SK-N-SH (cell line): Measurements from ENCODE around the gene PPM1A.

Experiments used
- CTCF ChIP-seq: fragments of 200-600 bp; sonication (generic); IDR thresholded peaks from 2 replicates; pipeline ENCODE4 v1.6.1; 2017; ENCODE audit warnings: antibody characterized with exemption, mild to moderate bottlenecking, moderate library complexity
- GABPA ChIP-seq: IDR thresholded peaks from 2 replicates; pipeline ENCODE4 v1.4.0; 2012; ENCODE audit warnings: low read depth, mild to moderate bottlenecking
- GATA2 ChIP-seq: sonication (generic); formaldehyde crosslinking; IDR thresholded peaks from 2 replicates; pipeline ENCODE4 v1.5.0; 2020; ENCODE audit warnings: mild to moderate bottlenecking, missing genetic modification reagents
- NFIC ChIP-seq: IDR thresholded peaks from 2 replicates; pipeline ENCODE4 v1.4.0; 2012; ENCODE audit warnings: borderline replicate concordance
- POLR2AphosphoS5 ChIP-seq: IDR thresholded peaks from 2 replicates; pipeline ENCODE4 v1.6.1; 2012; ENCODE audit warnings: low read depth, low read length
- RFX5 ChIP-seq: IDR thresholded peaks from 2 replicates; pipeline ENCODE4 v1.6.1; 2012; ENCODE audit warnings: mild to moderate bottlenecking, improper control_type of control experiment, low read length
- TAF1 ChIP-seq: IDR thresholded peaks from 2 replicates; pipeline ENCODE4 v1.6.1; 2012; ENCODE audit warnings: low read depth, mild to moderate bottlenecking, low read length, moderate library complexity, borderline replicate concordance
- TEAD4 ChIP-seq: IDR thresholded peaks from 2 replicates; pipeline ENCODE4 v1.4.0; 2012; ENCODE audit warnings: mild to moderate bottlenecking, borderline replicate concordance; ENCODE audit not compliant: insufficient read depth
- USF2 ChIP-seq: fragments of 150-350 bp; IDR thresholded peaks from 2 replicates; pipeline ENCODE4 v1.6.1; 2017; ENCODE audit warnings: antibody characterized with exemption, low read length, low read depth, borderline replicate concordance

GRCh38 chr14:60304509-60304908 is 55.5 kb downstream of the PPM1A start:
- TF ChIP-seq CTCF (no peak), USF2 (no peak), GABPA (no peak), RFX5 (no peak), TEAD4 (no peak), POLR2AphosphoS5 (no peak), NFIC (no peak), GATA2 (CRISPR knock-in tag) (no peak), TAF1 (no peak)
